NCI-H345 treated with DMSO at 0.1 percent for 48 hours (cell line): ENCODE results near the gene HDAC9.

Source experiments
- DNase-seq: peaks from one replicate; lab custom pipeline; 2025; ENCODE audit not compliant: unreplicated experiment; lab: John Stamatoyannopoulos, UW

Gene HDAC9

DNA sequence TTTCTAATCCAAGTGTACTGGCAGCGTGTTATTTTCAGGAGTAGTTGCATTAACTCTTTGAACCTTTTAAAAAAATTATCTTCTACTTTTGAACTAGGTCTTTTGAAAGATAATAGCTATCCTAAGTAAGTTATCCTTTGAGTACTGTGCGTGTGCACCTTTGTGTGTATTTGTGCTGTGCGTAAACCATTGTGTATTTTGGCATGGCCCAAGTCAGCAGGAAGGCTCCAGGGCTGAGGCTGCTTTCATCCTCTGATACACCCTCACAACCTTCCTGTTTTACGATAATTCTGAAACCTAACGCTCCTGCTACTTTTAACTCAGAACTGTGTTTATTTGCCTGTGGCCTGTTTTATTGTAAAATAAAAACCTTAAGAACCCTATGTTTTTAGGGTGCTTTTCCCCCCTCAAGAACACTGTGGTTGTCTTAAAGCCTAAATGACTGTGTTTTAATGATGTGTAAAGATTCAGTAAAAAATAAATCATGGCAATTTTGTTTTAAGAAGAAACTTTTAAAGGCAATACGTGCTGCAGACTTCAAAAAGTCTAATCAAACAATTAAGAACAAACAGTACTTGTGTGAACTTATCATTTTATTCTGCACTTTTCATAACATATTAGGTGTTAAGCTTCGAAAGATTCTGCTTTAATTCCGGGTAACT lies 57.5 kb downstream of the HDAC9 start:
- no peak for DNase-seq

DNA sequence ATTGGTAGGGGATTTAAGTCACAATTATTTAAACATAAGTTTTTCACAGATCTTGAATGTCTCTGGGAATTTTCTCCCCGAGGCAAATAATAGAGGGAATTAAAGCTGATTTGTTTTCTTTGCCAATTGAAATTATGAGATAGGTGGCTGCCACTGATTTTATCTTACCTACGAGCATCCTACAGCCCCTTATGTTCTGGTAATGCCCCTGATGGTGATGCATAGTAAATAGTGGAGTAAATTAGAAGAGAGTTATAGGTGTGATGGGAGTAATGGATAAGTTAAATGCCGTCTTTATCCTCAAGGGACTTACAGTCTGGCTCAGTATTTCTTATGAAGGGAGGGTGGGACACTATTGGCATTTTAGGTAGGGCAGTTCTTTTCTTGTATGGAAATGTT lies 58.1 kb downstream of the HDAC9 start:
- DNase-seq = no peak

DNA sequence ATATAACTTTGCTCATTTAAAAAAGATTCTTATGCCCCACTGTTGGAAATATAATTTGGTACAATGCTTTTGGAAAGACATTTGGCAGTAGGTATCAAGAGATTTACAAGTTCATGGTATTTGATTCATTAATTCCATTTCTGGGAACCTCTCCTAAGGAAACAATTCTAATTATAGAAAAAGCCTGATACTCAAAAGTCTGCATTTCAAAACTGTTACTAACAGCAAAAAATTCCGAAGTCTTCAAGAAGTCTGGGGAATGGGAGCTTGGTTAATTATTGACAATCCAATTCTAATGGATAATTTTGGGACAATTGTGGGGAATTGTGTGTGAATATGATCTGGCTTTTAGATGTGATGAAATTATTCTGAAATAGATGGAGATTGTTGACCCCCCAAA lies 59.6 kb downstream of the HDAC9 start:
- DNase-seq = no peak

GRCh38 chr7:18555968-18556367 lies 60.4 kb downstream of the HDAC9 start:
- no peak for DNase-seq

GRCh38 chr7:18558503-18558902 lies 63.0 kb downstream of the HDAC9 start:
- no peak for DNase-seq

- DNase-seq = no peak
These were observed 63.4 kb downstream of the HDAC9 start for GRCh38 chr7:18558910-18559309.

- DNase-seq = no peak
These were observed 64.2 kb downstream of the HDAC9 start for GRCh38 chr7:18559756-18560155.

- no peak for DNase-seq
These were observed 69.2 kb downstream of the HDAC9 start for GRCh38 chr7:18564779-18565178.

GRCh38 chr7:18565337-18565736 lies 69.8 kb downstream of the HDAC9 start:
- DNase-seq = no peak

- no peak for DNase-seq
These were observed 70.7 kb downstream of the HDAC9 start for GRCh38 chr7:18566205-18566604.

DNA sequence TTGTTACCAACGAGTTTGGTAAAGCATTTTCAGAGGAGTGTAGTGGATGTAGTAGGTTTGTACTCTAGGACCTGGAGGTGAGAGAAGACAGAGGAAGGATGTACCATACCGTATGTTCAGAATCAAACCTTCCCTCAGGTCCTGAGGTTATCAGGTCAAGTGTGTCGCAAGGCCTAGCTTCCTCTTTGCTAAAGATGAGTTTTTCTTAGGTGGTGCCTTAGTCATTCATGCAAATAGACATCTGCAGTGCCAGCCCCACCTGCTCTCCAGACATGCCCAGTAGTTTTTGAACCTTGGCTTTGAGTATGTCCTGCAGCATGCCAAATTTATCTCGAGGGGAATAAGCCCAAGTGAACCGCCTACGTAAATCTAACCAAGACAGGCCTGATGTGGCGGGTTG lies 71.3 kb downstream of the HDAC9 start:
- no peak for DNase-seq

DNA sequence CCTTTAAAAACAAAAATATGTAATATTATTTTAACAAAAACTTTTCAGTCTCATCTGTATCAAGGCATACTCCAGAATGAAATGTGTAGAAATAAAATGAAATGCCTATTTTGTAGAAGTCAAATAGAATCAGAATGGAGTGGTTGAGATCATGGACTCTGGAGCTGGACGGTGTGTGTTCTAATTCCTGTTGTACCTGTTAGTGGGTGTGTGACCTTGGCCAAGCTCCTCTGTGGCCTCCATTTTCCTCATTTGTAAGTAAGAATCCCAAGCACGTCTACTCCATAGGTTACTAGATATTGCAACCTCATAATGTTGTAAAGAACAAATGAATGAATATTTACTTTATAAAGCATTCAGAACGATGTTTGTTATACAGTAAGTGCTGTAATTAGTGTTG lies 74.9 kb downstream of the HDAC9 start:
- DNase-seq = no peak

DNA sequence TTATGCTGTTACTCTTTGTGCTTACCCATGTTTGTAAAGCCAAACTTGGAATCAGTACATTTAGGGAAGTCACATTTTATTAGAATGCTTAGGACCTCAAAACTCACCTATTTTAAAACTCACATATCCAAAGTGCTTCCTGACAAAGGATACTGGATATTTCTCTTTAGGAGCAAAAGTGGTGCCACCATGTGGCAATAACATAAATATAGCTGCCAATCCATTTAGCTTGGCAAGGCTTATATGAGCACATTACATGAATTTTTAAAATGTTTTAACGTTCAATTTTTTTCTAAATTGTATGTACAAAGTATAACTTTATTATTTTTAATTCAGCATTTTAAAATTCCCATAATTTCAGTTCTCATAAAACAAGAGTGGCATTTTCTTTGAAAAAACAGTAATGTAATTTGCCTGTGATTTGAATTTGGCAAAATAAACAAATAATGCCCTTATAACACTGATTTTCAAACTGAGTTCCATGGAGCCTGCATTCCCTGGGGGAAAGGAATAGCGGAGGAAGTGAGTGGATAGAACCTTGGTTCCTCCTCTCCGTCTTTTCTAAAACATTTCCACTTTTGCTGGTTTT lies 75.4 kb downstream of the HDAC9 start:
- peak; percentile 18 for DNase-seq

- DNase-seq = no peak
These were observed 76.6 kb downstream of the HDAC9 start for GRCh38 chr7:18572154-18572553.

DNA sequence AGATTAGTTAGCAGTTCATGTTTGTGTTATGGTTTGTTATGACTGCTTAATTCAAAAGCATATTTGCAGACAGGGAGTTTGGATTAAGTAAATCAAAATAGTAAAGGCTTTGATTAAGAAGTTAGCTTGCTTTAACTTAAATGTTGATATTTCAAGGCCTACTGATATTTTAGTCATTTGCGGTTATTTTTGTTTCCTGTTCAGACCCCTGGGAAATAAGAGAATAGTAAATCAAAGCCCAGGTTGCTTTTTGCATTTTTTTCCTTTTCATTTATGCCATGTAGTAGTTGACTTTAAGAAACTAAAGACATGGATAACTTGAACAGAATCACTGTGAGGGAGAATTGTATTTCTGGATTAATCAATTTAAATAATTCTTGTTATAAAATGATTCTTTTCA lies 77.3 kb downstream of the HDAC9 start:
- DNase-seq = no peak

- DNase-seq = no peak
These were observed 78.1 kb downstream of the HDAC9 start for GRCh38 chr7:18573410-18574234.

GRCh38 chr7:18574235-18574540 lies 78.6 kb downstream of the HDAC9 start:
- DNase-seq = no peak

GRCh38 chr7:18574676-18575075 lies 79.1 kb downstream of the HDAC9 start:
- DNase-seq = no peak

- no peak for DNase-seq
These were observed 80.3 kb downstream of the HDAC9 start for GRCh38 chr7:18575622-18576572.

DNA sequence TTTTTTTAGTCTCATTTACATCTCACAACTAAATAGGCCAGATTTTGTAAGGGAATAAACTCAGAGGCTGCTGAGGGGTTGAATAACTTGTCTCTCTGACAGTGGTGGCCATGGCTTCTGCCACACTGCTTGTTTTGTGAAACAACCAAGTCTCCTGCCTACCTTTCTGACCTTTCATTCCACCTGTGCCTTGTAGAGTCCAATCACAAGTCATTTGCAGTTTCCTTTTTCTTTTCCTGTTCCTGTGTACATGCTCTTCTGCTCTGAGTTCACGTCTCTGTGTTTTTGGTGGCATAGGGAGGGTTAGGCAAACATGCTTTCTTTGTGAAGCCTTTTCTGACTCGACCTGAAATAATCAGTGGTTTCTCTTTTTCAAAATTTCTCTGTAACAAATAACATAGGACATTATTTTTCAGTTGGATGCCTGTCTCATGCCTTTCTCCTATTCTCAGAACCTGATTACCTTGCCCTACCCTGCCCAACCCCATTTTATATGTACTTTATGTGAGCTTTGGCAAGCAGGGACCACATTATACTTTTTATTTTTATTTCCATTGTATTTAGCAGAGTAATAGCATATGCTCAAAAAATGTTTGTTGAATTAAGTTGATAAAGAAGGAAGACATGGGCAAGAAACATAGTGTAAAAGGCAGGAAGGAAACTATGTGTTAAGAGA lies 81.7 kb downstream of the HDAC9 start:
- no peak for DNase-seq

GRCh38 chr7:18579698-18580097 lies 84.1 kb downstream of the HDAC9 start:
- DNase-seq = no peak
